GM19397 (cell line): ENCODE measurements around the gene CCNE1.
A peak's percentile ranks its signal among the peaks of the same experiment; 100 is the strongest.
"Not testable (repeated sequence)": the region's sequence is repeated elsewhere in the genome, so short reads cannot be mapped to it uniquely, and the experiment has no call there.

Experiments used
- ATAC-seq: cut with Tn5 transposase; IDR thresholded peaks from one replicate; pipeline ENCODE4 v1.9.1; 2021; ENCODE audit warnings: mild to moderate bottlenecking, moderate library complexity; ENCODE audit not compliant: unreplicated experiment

Gene CCNE1

GRCh38 chr19:29812881-29813275, 1.1 kb downstream of the CCNE1 start:
- ATAC-seq, result no peak

- no peak for ATAC-seq
Observed at GRCh38 chr19:29813642-29814041, 1.9 kb downstream of the CCNE1 start.

- ATAC-seq, result peak; percentile 24
Observed at GRCh38 chr19:29815231-29815630, 3.4 kb downstream of the CCNE1 start.

- no peak for ATAC-seq
Observed at GRCh38 chr19:29817316-29817715, 5.5 kb downstream of the CCNE1 start.

GRCh38 chr19:29819300-29819699, 7.5 kb downstream of the CCNE1 start:
- no peak for ATAC-seq

- no peak for ATAC-seq
Observed at GRCh38 chr19:29819986-29820385, 8.2 kb downstream of the CCNE1 start.

- no peak for ATAC-seq
Observed at GRCh38 chr19:29823581-29824330, 12.0 kb downstream of the CCNE1 start.

GRCh38 chr19:29825263-29825662, 13.5 kb downstream of the CCNE1 start:
- ATAC-seq, result not testable (repeated sequence)

GRCh38 chr19:29831041-29831548, 19.3 kb downstream of the CCNE1 start:
- no peak for ATAC-seq

GRCh38 chr19:29831686-29832085, 19.9 kb downstream of the CCNE1 start:
- no peak for ATAC-seq

GRCh38 chr19:29832801-29833200, 21.0 kb downstream of the CCNE1 start:
- no peak for ATAC-seq

- ATAC-seq, result no peak
Observed at GRCh38 chr19:29833614-29834261, 21.9 kb downstream of the CCNE1 start.

- ATAC-seq, result no peak
Observed at GRCh38 chr19:29834991-29835846, 23.4 kb downstream of the CCNE1 start.

GRCh38 chr19:29836409-29836825, 24.6 kb downstream of the CCNE1 start:
- ATAC-seq, result peak; percentile 38

GRCh38 chr19:29837448-29837981, 25.7 kb downstream of the CCNE1 start:
- peak; percentile 73 for ATAC-seq

GRCh38 chr19:29837996-29838395, 26.2 kb downstream of the CCNE1 start:
- no peak for ATAC-seq

- no peak for ATAC-seq
Observed at GRCh38 chr19:29840066-29840950, 28.5 kb downstream of the CCNE1 start.

GRCh38 chr19:29841209-29841558, 29.4 kb downstream of the CCNE1 start:
- ATAC-seq, result no peak

GRCh38 chr19:29841559-29842367, 30.0 kb downstream of the CCNE1 start:
- ATAC-seq, result no peak
